Activated CD4-positive, alpha-beta T cell treated with anti-CD3 and anti-CD28 coated beads, Interleukin-2, amount 50 U/mL, for 4 hours (primary cell): ENCODE data around the gene NLRC5.
"Not testable (repeated sequence)": the region's sequence is repeated elsewhere in the genome, so short reads cannot be mapped to it uniquely, and the experiment has no call there.

Experiments
- DNase-seq, 2 experiments: peaks; one replicate each; pipeline ENCODE4 v3.0.0-alpha.2; 2020

NLRC5 gene

DNA sequence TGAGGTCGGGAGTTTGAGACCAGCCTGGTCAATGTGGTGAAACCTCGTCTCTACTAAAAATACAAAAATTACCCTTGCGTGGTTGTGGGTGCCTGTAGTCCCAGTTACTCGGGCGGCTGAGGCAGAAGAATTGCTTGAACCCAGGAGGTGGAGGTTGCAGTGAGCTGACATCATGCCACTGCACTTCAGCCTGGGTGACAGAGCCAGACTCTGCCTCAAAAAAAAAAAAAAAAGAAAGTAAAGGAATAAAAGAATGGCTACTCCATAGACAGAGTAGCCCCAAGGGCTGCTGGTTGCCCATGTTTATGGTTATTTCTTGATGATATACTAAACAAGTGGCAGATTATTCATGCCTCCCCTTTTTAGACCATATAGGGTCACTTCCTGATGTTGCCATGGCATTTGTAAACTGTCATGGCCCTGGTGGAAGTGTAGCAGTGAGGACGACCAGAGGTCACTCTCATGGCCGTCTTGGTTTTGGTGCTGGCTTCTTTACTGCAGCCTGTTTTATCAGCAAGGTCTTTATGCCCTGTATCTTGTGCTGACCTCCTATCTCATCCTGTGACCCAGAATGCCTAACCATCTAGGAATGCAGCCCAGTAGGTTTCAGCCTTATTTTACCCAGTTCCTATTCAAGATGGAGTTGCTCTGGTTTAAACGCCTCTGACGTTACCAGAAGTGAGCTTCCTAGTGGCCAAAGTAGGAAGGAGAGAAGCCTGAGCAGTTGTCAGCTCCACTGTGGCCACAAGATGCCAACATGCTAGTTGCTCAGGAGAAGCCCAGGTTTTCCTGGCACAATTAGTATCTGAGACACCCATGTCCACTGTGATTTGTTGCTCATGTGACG, 120.1 kb downstream of the NLRC5 start:
- not testable (repeated sequence) for DNase-seq

DNA sequence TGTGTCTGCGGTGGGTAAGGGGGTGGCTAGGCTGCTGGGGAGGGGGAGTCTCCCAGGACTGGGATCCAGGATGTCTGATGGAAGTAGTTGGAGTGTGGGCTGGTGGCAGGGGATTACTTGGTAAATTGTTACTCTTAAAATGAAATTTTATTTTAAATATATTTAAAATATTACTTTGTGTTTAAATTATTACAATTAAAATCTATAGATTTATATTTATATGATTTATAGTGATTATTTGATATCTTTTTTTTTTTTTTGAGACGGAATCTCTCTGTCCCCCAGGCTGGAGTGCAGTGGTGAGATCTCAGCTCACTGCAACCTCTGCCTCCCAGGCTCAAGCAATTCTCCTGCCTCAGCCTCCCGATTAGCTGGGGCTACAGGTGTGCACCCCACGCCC, 121.6 kb downstream of the NLRC5 start:
- no peak for DNase-seq

DNA sequence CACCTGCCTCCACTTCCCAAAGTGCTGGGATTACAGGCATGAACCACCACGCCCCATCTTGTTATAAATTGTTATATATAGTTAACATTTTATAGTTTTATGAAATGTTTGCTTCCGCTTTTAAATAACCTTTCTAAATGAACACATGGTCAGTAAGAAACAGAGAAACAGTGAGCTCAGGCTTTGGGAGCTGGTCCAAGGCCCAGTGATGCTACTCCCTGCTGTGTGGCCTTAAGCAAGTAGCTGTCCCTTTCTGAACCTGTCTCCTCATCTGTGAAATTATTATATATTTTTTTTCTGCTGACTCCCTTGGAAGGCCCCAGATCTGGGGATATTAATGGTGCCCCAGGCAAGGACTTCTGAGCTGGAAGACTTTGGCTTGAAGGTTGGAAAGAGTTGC, 122.1 kb downstream of the NLRC5 start:
- DNase-seq: no peak

DNA sequence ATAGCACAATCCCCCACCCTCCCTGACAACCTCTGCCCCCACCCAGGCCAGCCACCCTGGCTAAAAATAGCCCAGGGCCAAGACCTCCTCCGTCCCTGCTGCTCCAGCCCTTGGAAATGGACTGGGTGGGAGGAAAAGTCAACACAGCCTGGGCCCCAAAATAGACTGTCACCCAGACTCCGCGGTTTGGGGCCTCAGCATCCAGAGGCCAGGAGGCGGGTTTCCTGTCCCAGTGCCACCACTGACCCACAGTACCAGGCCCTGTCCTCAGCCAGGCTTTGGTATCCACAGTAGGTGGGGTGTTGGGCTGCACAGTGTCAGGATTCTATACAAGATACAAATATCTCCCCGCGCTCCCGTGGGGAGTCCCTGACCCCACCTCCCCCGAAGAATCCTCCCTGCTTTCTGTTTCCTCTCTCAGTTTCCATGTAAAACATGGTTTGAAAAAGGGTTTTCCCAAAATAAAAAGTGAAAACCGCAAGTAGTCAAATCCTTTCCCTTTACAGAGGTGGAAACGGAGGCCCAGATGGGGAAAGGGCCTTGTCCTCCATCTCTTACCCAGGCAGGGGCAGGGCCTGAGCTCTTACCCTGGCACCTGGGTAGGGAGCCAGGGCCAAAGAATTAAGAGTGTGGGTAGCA, 123.2 kb downstream of the NLRC5 start:
- no peak for DNase-seq

DNA sequence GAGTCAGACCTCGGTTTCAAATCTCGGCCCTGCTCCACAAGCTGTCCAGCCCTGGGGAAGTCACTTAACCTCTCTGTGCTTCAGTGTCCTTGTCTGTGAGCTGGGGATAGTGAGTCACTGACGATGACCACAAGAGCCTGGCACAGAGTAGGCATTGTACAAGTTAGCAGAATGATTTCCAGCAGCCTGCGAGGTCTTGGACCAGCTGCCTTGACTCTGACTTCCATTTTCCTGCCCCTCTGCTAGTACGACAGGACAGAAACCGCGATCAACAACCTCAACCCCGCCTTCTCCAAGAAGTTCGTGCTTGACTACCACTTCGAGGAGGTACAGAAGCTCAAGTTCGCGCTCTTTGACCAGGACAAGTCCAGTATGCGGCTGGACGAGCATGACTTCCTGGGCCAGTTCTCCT, 123.7 kb downstream of the NLRC5 start:
- no peak for DNase-seq

DNA sequence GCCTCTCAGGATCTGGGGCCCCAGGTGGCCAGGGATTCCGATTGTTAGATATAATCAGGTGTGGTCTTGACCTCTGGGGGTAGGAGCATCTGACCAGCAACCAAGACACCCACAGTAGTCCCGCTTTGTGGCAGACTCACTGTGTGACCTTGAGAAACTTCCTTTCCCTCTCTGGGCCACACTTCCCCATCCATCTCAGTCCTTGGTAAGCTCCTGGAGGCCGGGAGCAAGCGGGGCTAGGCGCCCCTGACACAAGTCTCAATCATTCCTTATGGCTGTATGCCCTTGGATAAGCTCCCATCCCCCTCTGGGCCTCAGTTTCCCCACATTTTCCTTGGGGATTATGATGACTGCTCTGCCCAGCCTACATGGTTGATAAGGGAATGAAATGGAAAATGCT, 124.3 kb downstream of the NLRC5 start:
- no peak for DNase-seq

DNA sequence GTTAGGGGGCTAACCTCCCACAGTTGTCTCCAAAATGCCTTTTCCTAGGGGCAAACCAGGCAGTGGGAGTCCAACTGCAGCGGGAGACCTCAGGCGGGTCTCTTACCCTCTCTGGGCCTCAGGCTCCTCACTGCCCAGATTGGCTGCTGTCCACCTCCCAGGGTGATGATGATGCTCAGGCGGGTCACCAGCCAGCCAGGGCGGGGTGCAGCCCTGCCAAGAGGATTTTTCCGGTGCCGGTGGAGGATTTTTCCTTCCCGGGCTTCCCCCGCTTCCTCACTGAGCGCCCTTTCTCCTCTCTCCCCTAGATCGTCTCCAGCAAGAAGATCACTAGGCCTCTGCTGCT, 125.8 kb downstream of the NLRC5 start:
- DNase-seq: no peak

DNA sequence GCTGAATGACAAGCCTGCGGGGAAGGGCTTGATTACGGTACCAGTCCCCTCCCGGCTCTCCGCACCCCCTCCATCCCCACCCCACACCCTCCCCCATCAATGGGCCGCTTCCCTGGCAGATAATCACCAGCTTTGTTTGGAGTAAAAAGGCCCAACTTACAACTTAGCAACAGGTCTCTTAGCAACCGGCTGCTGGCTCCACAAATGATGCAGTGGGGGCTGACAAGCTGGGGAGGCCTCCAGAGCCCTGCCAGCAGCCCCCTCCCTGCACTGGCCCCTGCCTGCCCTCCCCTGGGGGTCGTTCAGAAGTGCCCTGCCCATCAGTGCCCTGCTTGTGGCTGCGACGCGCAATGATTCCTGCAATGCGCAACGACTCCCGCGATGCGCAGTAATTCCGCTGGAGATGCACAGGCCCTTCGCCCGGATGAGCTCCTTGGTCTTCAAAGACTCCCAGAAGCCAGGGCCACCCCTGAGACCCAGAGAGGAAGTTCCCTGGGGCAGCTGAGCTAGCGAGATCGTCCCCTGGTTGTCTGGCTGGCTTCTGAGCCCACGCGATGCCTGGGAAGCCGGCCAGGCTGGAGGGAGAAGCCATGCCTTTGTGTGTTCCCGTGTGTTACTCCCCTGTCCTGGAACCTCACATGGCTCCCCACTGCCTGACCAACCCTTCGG, 126.3 kb downstream of the NLRC5 start:
- DNase-seq: no peak

DNA sequence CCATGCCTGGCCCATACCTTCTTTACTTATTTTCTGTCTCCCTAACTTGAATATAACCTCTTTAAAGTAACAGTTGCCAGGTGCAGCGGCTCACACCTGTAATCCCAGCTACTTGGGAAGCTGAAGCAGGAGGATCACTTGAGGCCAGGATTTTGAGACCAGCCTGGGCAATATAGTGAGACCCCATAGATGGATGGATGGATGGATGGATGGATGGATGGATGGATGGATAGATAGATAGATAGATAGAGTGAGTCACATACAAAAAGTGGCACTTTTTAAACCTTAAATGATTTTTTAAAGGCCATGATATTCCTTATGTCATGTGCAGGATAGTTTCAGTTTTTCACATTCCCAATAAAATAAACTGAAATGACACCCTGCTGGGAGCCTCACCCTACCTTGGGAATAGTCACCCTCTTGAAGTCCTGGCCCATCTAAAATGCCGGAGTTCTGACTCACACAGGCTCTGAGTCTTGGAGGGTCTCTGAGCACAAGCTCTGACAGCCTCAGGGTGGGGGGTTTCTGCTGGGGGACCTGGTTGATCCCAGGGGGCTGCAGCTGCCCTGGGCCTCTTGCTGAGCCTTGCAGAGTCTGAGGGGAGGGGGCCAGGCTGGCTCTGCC, 129.2 kb downstream of the NLRC5 start:
- DNase-seq: no peak

DNA sequence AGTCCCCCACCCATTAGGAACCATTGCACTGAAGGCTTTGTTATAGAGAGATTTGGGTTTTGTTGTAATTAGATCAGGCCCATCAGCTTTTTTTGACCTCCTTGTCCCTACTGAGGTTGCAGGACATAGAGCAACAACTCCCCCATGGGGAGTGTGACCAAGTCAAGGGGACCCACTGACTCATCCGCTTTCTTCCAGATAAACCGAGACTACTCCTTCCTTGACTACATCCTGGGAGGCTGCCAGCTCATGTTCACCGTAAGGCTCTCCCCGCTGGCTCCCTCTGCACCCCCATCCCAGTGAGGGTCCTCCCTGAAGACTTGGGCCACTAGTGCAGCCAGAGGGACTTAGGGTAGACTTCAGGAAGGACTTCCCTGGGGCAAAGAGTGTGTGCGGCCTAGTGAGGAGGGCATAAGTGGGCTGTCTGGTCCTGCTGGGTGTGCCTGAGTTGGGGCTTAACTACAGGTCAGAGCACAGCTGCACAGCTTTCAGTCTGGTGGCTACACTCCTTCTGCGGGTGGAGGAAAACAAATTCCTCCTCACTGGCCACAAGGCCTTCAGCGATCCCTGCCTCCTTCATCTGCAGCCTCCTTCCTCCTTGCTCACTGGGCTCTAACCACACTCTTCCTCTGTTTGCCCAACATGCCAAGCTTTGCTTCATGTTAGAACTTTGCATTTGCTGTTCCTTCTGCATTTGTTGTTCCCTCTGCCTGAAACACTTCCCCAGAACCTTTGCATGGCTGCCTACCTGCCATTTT, 134.0 kb downstream of the NLRC5 start:
- DNase-seq: no peak

DNA sequence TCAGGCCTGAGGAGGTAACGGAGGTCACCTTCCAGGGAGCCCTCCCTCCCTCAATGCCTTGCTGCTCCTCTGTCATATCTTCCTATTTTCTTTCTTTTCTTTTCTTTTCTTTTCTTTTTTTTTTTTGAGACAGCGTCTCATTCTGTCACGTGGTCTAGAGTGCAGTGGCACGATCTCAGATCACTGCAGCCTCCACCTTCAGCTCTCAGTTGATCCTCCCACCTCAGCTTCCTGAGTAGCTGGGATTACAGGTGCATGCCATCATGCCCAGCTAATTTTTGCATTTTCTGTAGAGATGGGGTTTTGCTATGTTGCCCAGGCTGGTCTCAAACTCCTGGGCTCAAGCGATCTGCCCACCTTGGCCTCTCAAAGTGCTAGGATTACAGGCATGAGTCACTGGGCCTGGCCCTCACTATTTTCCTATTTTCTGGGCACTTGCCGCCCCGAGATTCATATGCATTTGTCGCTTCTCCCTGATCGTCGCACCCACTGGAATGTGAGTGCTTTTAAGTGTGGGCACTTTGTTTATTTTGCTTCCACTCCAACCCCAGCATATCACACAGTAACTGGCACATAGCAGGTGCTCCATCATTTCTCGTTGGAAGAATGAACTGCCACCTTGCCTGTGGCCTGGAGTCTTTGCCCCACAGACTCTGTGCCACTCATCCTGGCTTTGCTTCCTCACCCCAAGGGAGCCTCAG, 134.8 kb downstream of the NLRC5 start:
- no peak for DNase-seq

DNA sequence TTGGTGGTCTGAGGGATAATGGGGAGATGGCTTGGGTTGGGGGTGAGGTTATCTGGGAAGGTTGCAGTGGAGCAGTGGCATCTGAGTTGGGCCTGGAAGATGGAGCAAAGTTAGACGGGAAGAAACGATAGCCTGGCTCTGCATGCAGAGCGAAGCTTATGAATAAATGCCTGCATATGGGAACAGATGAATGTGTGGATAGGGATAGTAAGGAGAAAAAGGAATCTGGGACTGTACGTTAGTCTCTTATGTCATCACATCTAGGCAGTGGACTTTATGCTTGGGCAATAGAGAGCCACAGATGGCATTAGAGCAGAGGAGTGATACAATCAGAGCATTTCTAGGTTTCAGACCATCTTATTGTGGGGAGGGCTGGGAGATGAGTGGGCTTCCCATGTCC, 136.0 kb downstream of the NLRC5 start:
- no peak for DNase-seq

DNA sequence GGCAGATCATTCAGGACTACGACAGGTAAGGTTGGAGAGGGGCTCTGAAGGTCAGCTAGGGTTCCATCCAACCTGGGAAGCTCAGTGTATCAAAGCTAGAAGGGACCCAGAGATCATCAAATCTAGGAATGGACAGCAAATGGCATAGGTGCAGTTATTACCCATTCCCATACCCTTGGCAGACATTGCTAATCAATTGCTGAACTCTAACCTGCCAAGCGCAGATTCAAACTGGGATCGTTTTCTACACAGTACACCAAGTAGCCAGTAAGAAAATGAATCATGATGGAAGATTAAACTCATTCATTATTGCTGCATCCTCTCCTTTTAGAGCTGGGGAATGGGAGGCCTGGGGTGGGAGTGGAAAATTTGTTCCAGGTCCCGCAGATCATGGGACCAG, 136.6 kb downstream of the NLRC5 start:
- no peak for DNase-seq

DNA sequence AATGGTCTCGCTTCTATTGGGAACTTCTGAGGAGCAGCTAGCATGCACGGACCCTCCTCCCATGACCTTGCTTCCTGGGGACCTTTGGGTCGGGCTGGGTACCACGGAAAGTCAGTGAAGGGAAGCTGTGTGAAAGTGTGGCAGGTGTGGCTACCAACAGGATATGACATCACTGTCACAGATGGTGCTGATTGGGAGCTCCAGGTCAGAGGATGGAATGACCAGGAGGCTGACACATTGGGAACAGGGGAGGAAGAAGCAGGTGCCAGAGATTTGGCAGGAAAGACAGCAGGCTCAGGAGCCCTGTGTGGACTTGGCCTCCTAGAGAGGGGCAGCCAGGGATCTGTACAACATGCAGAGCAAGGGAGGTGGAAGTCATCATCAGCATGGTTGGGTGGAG, 137.1 kb downstream of the NLRC5 start:
- DNase-seq: no peak

DNA sequence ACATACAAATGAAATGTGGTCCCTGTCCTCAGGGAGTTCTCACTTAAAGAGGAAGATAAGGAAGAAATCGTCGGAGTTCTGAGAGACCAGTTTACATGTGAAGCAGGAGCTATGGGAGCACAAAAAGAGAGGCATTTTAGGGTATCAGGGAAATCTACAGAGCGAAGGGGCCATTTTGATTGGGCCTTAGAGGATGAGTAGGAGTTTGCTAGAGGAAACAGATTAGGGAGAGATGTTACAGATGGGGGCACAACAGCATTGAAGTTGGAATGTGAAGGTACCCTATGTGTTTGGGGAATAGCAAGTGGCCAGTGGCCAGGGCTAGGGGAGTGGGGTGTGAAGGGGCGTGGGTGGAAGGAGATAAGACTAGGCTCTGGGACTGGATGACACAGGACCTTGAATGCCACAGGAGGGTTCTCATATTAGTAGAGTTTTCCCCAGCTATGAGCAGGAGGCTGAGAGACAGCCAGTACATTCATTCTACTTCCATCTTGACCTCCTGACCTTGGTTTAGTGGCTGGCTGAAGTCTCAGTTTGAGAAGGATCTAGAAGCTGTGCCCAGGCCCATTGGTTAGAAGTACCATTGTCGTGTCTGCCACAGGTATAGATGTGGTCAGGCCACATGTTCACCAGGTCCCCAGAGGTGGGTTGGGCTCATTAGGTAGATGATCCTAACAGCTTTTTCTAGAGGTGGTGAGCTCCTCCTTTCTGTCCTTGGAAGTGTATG, 137.8 kb downstream of the NLRC5 start:
- no peak for DNase-seq

DNA sequence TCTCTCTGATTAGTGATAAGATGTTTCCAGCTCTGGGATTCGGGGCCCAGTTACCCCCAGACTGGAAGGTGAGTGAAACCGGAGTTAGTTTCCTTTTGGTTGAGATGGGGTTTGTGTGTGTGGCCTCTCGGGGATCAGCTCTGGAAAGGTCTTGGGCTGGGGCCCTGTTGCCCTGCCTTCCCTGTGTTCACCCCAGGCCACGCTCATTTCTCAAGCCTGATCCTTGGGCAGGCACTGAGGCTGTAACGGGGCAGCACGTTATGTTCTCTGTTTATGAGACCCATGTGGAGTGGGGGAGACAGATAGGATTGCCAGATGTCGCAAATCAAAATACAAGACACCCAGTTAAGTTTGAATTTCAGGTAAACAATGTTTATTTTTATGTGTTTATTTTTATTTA, 138.5 kb downstream of the NLRC5 start:
- DNase-seq: no peak

DNA sequence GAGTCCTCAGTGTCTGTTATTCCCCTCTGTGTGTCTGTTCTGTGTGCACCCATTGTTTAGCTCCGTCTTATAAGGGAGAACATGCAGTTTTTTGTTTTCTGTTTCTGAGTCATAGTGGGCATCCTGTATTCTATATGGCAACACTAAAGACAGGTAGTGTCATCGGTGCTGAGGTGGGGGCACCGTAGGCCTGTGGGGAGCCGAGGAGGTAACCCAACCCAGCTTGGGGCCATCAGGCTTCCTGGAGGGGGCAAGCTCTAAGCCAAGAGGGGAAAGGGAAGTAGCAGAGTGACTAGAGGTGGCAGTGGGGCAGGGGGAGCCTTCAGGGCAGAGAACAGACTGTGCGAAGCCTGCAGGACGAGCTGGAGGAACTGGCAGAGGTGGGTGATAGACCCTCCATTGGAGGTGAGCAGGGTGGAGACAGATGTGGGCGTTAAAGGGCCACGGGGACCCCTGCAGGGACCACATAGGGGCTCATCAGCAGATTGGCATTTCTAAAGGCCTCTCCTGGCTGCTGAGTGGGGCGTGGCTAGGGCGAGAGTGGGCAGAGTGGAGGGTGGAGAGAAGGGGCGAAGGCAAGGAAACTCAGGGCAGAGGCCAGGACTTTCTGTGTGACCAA, 139.5 kb downstream of the NLRC5 start:
- DNase-seq: peak; percentile 14 to 32

DNA sequence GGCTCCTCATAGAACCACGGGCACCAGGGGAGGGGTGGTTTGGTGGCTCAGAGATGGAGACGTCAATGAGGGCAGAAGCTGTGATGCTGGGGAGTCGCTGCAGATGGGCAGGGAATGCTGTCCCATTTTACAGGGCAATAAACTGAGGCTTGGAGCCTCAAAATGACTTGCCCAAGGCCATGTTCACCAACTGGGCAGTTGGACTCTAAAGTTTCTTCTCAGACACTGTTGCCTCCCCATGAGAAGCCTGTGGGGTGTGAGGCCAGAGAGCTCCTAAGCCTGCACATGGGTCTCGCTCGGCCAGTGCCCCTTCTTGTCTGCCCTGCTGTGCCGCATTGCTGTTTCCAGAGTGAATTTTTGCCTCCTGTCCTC, 141.6 kb downstream of the NLRC5 start:
- DNase-seq: no peak

DNA sequence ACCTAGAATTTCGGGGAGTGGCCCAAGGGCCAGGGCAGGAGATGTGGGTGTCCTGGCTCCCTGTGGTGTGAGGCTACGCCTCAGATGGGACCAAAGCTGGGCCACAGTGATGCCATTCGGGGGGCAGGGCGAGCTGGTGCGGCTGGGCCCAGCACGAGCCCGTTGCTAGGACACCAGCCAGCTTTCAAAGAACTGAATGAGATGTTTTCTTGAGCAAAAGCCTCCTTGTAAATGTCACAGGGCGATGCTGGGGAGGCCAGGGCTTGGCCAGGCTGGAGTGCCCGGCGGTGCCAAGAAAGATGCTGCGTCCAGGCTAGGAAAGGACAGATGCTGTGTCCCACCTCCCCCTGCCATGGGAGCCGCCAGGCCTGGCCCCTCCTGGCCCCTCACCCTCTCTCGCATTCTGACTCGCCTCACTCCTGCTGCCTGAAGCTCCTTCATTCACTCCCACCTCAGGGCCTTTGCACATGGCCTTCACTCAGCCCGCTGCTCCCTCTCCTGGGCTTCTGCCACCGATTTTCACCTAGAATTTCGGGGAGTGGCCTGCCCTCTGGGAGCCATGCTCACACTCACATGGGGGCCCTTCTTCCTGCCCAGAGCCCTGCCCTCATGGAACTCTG, 142.1 kb downstream of the NLRC5 start:
- DNase-seq: no peak

DNA sequence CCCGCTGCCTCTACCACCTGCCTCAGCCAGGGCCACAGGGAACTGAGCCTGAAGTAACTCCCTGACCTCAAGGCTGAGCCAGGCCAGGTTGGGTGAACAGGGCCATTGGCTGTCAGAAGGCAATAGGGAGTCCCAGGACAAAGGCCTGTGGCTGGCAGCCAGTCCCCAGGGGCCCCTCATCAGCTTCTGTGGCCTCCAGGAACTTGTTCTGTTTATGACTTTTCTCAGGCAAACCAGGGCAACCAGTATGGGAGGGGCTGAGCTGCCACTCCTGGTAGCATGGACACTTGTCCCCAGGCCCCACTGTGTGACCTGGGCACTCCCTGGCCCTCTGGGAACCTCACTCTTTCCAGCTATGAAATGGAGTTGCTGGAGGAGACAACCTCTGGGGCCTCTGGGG, 143.1 kb downstream of the NLRC5 start:
- no peak for DNase-seq

DNA sequence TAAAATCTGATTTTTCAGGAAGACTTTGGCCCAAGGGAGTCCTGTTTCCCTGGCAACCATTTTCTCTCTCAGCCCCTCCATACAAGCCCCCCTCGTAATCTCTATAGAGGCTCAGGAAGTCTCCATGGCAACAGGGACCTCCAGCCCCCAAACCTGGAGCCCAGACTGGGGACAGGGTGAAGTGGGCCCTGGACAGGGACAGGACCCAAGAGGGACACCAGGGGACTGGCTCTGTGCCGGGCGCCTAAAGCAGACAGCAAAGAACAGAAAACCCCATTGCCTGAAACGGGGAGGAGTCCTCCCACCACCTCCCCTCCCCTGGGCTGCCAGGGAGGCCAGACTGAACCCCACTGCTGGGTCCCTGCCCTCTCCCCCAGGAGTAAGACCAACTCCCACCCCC, 143.7 kb downstream of the NLRC5 start:
- DNase-seq: no peak
